Motor neuron (in vitro differentiated cells): ENCODE measurements around the gene GATA2. TPM values are rescaled to one million over a fixed set of nuclear protein-coding genes. Genes with fewer than 3 reads are reported as not detected.
A peak's percentile ranks its signal among the peaks of the same experiment; 100 is the strongest.

ENCODE experiments used
- ATAC-seq, 8 experiments: fragments of 200-7000 bp; cut with Tn5 transposase; replicated peaks in 6 of 8; 2 replicates each; pipeline ENCODE4 v1.8.0; 2021; ENCODE audit warnings: mild to moderate bottlenecking in 8 of 8, moderate library complexity in 8 of 8
- H3K27ac ChIP-seq, 2 donors: fragments of 250-450 bp; sonication (Bioruptor Pico); 2 replicates each; pipeline ENCODE4 v1.9.0; 2021; ENCODE audit warnings: antibody characterized with exemption in 2 of 2, mild to moderate bottlenecking in 2 of 2, moderate library complexity in 1 of 2
- H3K4me1 ChIP-seq, 2 donors: fragments of 250-450 bp; sonication (Bioruptor Pico); replicated peaks in 1 of 2; 2 replicates each; pipeline ENCODE4 v1.6.1; 2021; ENCODE audit warnings: antibody characterized with exemption in 2 of 2, mild to moderate bottlenecking in 2 of 2, moderate library complexity in 1 of 2
- H3K4me3 ChIP-seq, 5 donors: fragments of 250-450 bp; sonication (Bioruptor Pico); 2 replicates each; pipeline ENCODE4 v1.9.0; 2021; ENCODE audit warnings: antibody characterized with exemption in 5 of 5, mild to moderate bottlenecking in 5 of 5, moderate library complexity in 4 of 5
- WGBS, 10 experiments: fragments of 450-650 bp; shearing (Covaris generic); methylation state at CpG; one replicate each; pipeline ENCODE4 v1.0.0; 2022; 5-methylcytosine and 5-hydroxymethylcytosine counted together
- in situ Hi-C, 9 experiments: fragments of 400-800 bp; cut with MboI; loops; one replicate each; pipeline ENCODE4 v1.15.0; 2021; ENCODE audit warnings: low sequenced_read_pairs in 9 of 9, low pct_unique_long_range_greater_than_20kb in 2 of 9; ENCODE audit not compliant: unreplicated experiment in 9 of 9
- total RNA-seq, 8 experiments: library from RNA; unstranded; fragments of 300-600 nt; gene quantifications; 2 replicates each; pipeline versions ENCODE4 v1.2.3 to v1.2.4, GENCODE V29; 2022

Gene GATA2
- total RNA-seq, 8 experiments from 2014 or later, result 0.27 to 14.8 (median 1.6) TPM

GRCh38 chr3:128498127-128498626 is 5.2 kb upstream of the GATA2 start:
- 0 to 100% (median 34%) methylated on average over 1 to 4 of the region's 5 CpGs; no CpG with 5 or more reads in 5 of the 10 experiments for WGBS, 10 experiments
- Histone ChIP-seq H3K4me1 (peaks cover 10 to 15% of the 10 kb centered on the region in 2 donors), H3K27ac (no peak overlapping the region), H3K4me3 (peak overlapping the region; percentile 29 to 46 (median 44))
- in situ Hi-C loops, result loop anchor here in 1 of 9 experiments (25.0 kb wide), 1 partner anchor 411 kb away; no protein-coding TSS in a partner anchor
- ATAC-seq, result no peak

GRCh38 chr3:128497305-128498126 is 4.5 kb upstream of the GATA2 start:
- Histone ChIP-seq H3K4me1 (peaks cover 10 to 17% of the 10 kb centered on the region in 2 donors), H3K27ac (no peak overlapping the region), H3K4me3 (peak overlapping the region; percentile 29 to 46 (median 44))
- peak; percentile 69 to 91 (median 84) for ATAC-seq
- WGBS, 10 experiments, result 0 to 5% (median 2%) methylated on average over 1 to 19 of the region's 77 CpGs; no CpG with 5 or more reads in 7 of the 10 experiments
- in situ Hi-C loops, result loop anchor here in 1 of 9 experiments (25.0 kb wide), 1 partner anchor 410 kb away; no protein-coding TSS in a partner anchor

GRCh38 chr3:128496602-128497304 is 3.8 kb upstream of the GATA2 start:
- Histone ChIP-seq H3K4me3 (peak overlapping the region in 4 of 5 donors; percentile 29 to 46 (median 41)), H3K4me1 (peaks cover 10 to 22% of the 10 kb centered on the region in 2 donors), H3K27ac (no peak overlapping the region)
- in situ Hi-C loops, result loop anchor here in 1 of 9 experiments (25.0 kb wide), 1 partner anchor 409 kb away; no protein-coding TSS in a partner anchor
- peak; percentile 27 to 60 (median 40) for ATAC-seq
- WGBS, 10 experiments, result 0 to 36% (median 7%) methylated on average over 2 to 11 of the region's 45 CpGs; no CpG with 5 or more reads in 3 of the 10 experiments

DNA sequence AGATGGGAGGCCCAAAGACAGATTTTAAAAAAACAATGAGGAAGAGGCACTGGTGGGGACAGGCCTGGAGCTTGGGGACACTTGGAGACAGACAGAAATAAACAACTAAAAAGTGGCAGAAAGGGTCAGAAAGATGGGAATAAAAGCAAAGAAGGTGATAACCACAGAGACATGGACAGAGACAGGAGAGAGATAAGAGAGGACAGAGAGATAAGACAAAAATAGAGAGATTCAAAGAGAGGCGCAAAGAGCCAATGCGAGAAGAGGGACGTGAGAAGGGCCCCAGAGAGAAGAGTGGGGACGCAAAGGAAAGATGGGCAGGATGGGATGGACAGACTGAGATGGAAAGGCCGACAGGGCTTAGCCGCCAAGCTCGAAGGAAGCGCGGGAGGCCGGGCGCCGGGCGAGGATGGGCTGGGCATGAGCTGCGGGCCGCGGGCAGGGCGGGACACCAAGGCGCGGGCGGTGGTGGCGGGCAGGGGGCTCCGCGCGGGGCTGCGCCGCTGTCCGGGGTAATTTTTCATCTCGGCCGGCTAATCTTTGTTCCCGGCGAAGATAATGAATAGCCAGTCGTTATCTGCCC is 3.1 kb upstream of the GATA2 start:
- Histone ChIP-seq H3K4me3 (no peak overlapping the region), H3K27ac (no peak overlapping the region), H3K4me1 (peaks cover 10 to 22% of the 10 kb centered on the region in 2 donors)
- WGBS, 10 experiments, result 0 to 93% (median 30%) methylated on average over 2 to 13 of the region's 32 CpGs; no CpG with 5 or more reads in 3 of the 10 experiments
- ATAC-seq, result no peak
- in situ Hi-C loops, result loop anchor here in 1 of 9 experiments (25.0 kb wide), 1 partner anchor 409 kb away; no protein-coding TSS in a partner anchor

DNA sequence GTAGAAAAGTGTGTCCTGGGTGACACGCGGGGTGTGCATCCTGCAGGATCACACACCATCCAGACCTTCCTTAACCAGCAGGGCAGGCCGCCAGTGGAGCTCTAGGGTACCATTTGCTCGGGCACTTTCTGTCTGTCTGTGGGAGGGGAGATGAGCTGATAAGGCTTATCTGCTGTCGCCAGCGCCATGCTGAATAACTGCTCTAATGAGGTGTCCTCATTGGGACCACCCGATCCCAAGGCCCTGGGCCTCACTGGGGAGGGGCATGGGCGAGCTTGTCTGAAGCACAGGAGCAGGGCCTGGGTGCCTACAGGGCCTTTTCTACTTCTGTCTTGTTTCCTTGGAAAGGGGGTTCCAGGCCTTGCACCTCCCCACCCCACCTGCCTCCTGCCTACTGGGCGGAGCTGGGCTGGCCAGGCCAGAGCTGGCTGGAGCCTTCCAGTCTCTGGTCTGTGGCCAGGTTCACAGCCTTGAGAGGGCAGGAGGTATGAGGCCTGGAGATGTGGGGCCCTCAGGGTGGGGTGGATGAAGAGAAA is 2.5 kb upstream of the GATA2 start:
- no peak for ATAC-seq
- H3K4me3 ChIP-seq, result no peak overlapping the region
- no peak overlapping the region for H3K27ac ChIP-seq
- in situ Hi-C loops, result loop anchor here in 1 of 9 experiments (25.0 kb wide), 1 partner anchor 408 kb away; no protein-coding TSS in a partner anchor
- H3K4me1 ChIP-seq, result peaks cover 10 to 22% of the 10 kb centered on the region in 2 donors
- WGBS, 10 experiments, result 67 to 100% (median 80%) methylated on average over 1 to 4 of the region's 9 CpGs; no CpG with 5 or more reads in 3 of the 10 experiments

GRCh38 chr3:128494367-128494650 is 1.3 kb upstream of the GATA2 start:
- Histone ChIP-seq H3K4me1 (peaks cover 20 to 24% of the 10 kb centered on the region in 2 donors), H3K4me3 (no peak overlapping the region), H3K27ac (no peak overlapping the region)
- ATAC-seq, result no peak
- in situ Hi-C loops, result loop anchor here in 1 of 9 experiments (25.0 kb wide), 1 partner anchor 407 kb away; no protein-coding TSS in a partner anchor
- 33 to 100% (median 76%) methylated on average over 1 of the region's 2 CpGs; no CpG with 5 or more reads in 4 of the 10 experiments for WGBS, 10 experiments

GRCh38 chr3:128493570-128494366 is 767 bp upstream of the GATA2 start:
- H3K4me3 ChIP-seq, result no peak overlapping the region
- in situ Hi-C loops, result loop anchor here in 1 of 9 experiments (25.0 kb wide), 1 partner anchor 406 kb away; no protein-coding TSS in a partner anchor
- peaks cover 23 to 29% of the 10 kb centered on the region in 2 donors for H3K4me1 ChIP-seq
- no peak overlapping the region for H3K27ac ChIP-seq
- ATAC-seq, result no peak
- 0 to 26% methylated on average over 1 to 3 of the region's 13 CpGs; no CpG with 5 or more reads in 8 of the 10 experiments for WGBS, 10 experiments

DNA sequence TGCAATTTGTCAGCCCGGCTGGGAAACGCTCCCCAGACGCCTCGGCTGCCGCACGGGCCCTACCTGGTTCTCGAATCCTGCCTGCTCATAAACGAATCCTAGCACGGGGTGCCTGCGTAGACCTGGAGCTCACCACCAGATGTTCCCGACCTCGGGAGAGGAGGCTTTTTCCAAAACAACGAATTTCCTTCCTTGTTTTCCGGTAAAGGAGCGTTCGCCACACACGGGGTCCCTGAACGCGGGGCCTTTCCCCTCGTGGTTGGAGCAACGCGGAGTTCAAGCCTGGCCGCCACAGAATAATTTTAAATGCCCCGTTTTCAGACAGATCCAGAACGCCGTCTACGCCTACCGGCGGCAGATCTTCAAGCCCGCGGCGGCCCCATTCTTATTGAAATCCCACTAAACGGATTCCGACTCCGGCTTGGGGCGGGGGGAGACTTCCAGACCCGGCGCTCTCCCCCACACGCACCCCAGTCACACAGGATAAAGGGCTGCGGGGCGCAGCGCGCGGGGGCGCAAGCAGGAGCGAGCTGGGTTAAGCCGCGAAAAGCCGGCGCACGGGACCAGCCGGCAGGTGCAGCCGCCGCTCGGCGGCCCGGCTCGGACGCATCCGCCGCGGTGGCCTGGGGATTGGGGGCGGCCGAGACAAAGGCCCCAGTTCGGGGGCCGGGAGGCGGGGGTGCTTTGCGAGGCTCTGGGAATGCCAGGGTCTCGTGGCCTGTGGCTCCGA is 895 bp downstream of the GATA2 start:
- peaks cover 17 to 35% of the 10 kb centered on the region in 2 donors for H3K4me1 ChIP-seq
- H3K27ac ChIP-seq, result no peak overlapping the region
- WGBS, 10 experiments, result 0 to 22% (median 1%) methylated on average over 3 to 18 of the region's 70 CpGs; no CpG with 5 or more reads in 4 of the 10 experiments
- H3K4me3 ChIP-seq, result no peak overlapping the region
- in situ Hi-C loops, result loop anchor here in 1 of 9 experiments (25.0 kb wide), 1 partner anchor 405 kb away; no protein-coding TSS in a partner anchor
- ATAC-seq, result no peak

- in situ Hi-C loops, result loop anchor here in 1 of 9 experiments (25.0 kb wide), 1 partner anchor 404 kb away; no protein-coding TSS in a partner anchor
- 0 to 60% (median 32%) methylated on average over 3 to 6 of the region's 19 CpGs; no CpG with 5 or more reads in 7 of the 10 experiments for WGBS, 10 experiments
- no peak overlapping the region for H3K4me3 ChIP-seq
- peaks cover 19 to 38% of the 10 kb centered on the region in 2 donors for H3K4me1 ChIP-seq
- H3K27ac ChIP-seq, result no peak overlapping the region
- ATAC-seq, result no peak
Observed at GRCh38 chr3:128491691-128491940, 1.4 kb downstream of the GATA2 start.

DNA sequence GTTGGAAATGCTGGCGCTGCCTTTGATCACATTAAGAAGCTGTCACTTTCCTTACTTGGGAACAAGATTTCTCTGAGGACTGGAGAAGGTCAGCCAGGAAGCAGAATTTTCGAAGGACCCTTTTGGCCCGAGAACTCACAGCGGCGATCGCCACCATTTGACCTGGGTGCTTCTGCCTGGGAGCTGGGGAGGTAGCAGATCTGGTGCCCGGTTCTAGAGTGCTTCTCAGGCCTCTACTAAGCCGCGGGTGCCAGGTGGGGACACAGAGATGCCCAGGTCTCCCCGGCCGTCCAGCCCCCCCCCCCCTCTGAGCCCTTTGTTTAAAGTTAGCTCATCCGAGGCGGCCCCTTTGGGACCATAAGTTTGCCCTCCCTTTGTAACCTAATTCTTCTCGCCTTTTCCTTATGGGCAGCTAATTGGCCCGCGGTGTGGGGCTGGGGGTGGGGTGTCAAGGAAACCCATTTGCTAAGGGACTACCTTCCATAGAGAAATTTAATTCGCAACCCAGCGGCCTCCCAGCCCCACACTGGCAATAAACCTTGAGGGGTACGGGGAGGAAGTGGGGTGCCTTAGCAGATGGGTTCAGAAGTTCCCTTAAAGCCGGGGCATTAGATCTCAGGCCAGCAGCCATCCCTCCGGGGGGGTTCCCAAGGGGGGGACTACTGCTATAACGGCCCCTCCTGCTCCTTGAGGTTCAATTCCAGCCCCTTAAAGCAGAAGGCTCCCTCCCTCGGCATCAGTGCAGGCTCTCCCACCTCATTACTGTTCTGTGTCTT is 1.9 kb downstream of the GATA2 start:
- Histone ChIP-seq H3K27ac (no peak overlapping the region), H3K4me1 (peaks cover 20 to 37% of the 10 kb centered on the region in 2 donors), H3K4me3 (no peak overlapping the region)
- WGBS, 10 experiments, result 0 to 100% (median 14%) methylated on average over 1 to 10 of the region's 23 CpGs; no CpG with 5 or more reads in 3 of the 10 experiments
- no peak for ATAC-seq
- in situ Hi-C loops, result loop anchor here in 1 of 9 experiments (25.0 kb wide), 1 partner anchor 404 kb away; no protein-coding TSS in a partner anchor

GRCh38 chr3:128490650-128490914 is 2.4 kb downstream of the GATA2 start:
- H3K27ac ChIP-seq, result no peak overlapping the region
- peaks cover 20 to 37% of the 10 kb centered on the region in 2 donors for H3K4me1 ChIP-seq
- H3K4me3 ChIP-seq, result no peak overlapping the region
- in situ Hi-C loops, result loop anchor here in 1 of 9 experiments (25.0 kb wide), 1 partner anchor 403 kb away; no protein-coding TSS in a partner anchor
- ATAC-seq, result no peak
- WGBS, 10 experiments, result 0 to 60% (median 19%) methylated on average over 1 to 9 of the region's 10 CpGs; no CpG with 5 or more reads in 3 of the 10 experiments
